HG03354 (cell line): Measurements from ENCODE around the gene ANKS6.

ENCODE experiments used
- ATAC-seq: cut with Tn5 transposase; IDR thresholded peaks from one replicate; pipeline ENCODE4 v1.9.1; 2021; ENCODE audit warnings: mild to moderate bottlenecking; ENCODE audit not compliant: unreplicated experiment, poor library complexity, severe bottlenecking

The ANKS6 gene

GRCh38 chr9:98819231-98819630 lies 22.9 kb upstream of the ANKS6 start:
- ATAC-seq, result no peak

GRCh38 chr9:98818764-98819163 lies 22.4 kb upstream of the ANKS6 start:
- no peak for ATAC-seq

- ATAC-seq, result no peak
Measured at GRCh38 chr9:98815391-98815951, 19.1 kb upstream of the ANKS6 start.

DNA sequence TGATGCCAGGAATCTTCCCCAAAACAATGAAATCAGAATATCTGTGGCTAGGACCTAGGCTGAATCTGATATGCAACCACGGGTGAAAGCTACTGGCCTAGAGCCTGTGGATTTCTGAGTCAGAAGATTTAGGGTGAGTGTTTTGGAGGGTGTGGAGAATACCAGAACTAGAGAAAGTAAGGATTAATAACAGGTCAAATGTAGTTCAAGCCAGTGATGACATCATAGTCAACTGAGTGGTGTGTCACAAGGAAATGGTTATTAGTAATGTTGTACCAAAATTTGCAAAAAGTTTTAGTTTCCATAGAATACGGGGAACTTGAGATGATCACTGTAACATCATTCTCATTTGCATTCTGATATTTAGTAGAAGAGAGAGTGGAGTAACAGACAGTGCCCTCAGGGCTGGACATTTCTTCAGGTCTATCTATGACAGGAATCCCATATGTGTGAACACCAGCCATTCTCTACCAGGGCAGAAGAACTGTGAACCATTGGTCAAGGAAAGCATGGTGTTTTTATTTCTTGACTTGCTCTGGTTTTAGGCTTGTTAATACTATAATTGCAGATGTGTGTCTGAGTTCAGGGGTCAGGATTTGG lies 14.8 kb upstream of the ANKS6 start:
- ATAC-seq, result no peak

DNA sequence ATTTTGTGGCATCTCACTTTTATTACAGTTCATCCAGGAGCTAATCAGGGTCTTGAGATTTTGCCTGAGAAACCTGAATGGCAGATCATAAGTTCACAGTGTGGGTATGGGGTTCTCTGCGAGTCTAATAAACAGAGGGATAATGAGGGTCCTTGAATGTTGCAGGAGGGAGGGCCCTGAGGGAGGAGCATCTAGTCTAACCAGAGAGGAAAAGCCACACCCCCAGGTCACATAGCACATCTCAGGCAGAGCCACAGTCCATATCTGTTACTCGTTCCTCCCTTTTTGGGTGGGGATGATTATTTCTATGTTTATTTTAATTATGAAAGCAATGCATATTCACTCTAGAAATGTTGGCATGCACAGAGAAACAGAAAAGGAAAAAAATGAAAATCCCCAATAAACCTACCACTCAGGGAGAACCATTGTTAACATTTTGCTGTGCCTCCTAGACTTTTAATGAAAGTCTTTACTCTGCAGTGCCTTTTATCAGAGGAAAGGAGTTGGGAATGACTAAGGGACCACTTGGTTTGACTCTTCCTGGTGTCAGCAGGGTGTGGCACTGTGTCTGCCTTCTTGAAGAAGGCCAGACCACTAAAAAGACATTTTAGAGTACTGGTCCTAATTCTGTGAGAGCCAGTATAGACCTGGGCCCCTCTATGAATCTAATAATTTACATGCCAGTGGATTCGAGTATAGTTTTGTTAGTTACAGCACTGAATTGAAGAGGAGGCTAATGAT lies 13.9 kb upstream of the ANKS6 start:
- ATAC-seq, result no peak

- ATAC-seq, result no peak
Measured at GRCh38 chr9:98809311-98810101, 13.2 kb upstream of the ANKS6 start.

DNA sequence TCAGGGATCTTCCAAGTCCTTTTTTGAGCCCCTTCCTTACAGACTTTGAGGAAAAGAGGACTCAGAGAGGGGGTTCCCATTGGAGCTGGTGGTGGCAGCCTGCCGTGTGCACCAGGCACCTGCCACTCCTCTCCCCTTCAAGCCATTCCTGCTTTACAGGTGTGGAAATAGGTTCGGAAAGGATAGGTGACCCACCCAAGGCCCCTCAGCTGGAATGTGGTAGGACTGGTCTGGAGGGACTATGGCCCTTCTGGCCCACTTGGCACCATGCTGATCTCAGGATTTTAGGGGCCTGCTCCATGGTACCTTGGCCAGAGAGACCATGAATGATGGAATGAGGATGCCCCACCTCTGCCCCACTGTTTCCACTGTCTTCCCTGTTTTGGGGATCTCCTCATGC lies 12.5 kb upstream of the ANKS6 start:
- ATAC-seq, result no peak

GRCh38 chr9:98808411-98808815 lies 12.1 kb upstream of the ANKS6 start:
- no peak for ATAC-seq

DNA sequence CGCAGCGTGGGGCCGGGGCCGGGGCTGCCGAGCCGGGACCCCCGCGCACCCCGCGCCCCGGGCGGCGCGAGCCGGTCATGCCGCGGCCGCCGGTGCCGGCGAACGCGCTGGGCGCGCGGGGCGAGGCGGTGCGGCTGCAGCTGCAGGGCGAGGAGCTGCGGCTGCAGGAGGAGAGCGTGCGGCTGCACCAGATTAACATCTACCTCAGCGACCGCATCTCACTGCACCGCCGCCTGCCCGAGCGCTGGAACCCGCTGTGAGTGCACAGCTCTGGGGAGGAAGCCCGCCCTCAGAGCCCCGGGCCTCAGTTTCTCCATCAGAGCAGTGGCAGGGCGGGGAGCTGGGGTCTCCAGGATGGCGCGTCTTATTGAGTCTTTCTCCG lies 11.4 kb upstream of the ANKS6 start:
- ATAC-seq, result peak; percentile 46

- ATAC-seq, result peak; percentile 47
Measured at GRCh38 chr9:98807070-98807813, 10.9 kb upstream of the ANKS6 start, which contains the start of gene GALNT12. TSS of gene GALNT12 (plus strand) at chr9:98807670. CDS start at chr9:98807699, 29 bp downstream.

DNA sequence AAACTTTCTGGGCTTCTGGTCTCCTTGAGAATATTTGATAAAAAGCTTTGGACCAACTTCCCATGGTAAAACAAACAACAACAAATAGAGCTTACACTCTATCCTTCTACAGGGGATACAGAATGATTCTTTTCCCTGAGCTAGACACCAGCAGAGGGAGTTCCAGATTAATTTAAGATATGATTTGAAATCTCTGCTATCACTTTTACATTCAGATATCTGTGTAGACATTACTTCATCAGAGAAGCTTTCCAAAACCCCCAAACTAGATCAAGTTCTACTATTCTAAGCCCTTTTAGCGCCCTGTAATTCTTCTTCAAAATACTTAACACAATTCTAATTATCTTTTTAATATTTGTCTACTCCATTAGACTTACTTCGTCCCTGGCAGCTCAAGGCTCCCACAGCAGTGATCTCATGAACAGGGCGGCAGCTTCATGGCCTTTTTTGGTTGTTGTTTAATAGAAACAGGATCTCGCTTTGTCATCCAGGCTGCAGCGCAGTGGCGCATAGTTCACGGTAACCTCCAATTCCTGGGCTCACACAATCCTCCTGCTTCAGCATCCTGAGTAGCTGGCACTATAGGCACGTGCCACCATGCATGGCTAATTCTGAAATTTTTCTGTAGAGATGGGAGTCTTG lies 10.2 kb upstream of the ANKS6 start:
- no peak for ATAC-seq

DNA sequence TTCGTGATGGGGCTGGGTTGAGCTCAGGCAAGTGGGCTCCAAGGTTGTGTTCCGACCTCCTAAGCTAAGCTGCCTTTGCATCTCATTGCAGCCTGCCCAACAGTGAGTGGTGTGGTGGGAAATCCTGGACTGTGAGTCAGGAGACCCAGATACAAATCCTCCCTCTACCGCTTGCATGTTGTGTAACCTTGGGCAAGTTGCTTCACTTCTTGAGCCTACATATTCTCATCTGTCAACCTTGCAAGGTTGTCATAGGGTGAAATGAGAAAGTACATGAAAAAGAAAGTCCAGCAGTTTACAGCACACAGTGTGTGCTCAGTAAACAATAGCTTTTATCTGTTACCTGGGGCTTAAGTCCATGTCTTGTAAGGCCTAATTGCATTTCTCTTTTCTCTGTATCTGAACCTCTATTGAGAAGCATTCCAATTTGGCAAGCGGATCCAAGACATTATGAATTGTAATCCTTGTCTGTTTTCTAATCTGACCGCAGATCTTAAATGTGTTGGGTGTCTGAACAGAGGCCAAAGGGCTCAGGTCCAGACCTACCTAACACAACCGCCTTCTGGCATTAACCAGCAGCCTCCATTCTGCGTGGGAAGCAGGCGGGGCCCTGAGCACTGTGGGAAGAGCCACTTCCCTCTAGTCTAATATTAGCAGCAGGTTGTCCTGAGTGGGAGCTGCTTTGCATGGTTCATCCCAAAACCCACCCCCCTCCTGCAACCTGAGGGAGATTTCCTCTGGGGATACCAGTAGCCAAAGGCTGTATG lies 9.3 kb upstream of the ANKS6 start:
- no peak for ATAC-seq

DNA sequence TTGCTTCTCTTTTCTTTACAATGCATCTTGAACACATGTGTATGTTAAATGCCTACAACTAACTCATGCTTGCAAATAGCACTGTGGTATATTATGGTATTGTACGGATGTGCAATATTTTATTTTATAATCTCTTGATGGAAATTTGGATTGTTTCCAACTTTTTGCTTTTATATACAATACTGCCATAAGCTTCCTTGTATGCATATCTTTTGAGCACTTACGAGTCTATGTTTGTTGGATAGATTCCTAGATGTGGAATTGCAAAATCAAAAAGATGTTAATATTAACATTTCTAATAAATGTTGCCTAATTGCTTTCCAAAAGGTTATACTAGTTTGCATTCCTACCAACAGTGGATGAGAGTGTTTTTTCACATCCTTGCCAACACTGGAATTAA lies 7.7 kb upstream of the ANKS6 start:
- no peak for ATAC-seq

GRCh38 chr9:98801969-98802371 lies 5.6 kb upstream of the ANKS6 start:
- no peak for ATAC-seq

GRCh38 chr9:98801561-98801960 lies 5.2 kb upstream of the ANKS6 start:
- no peak for ATAC-seq

GRCh38 chr9:98798254-98798653 lies 1.9 kb upstream of the ANKS6 start:
- no peak for ATAC-seq

- no peak for ATAC-seq
Measured at GRCh38 chr9:98797491-98797890, 1.1 kb upstream of the ANKS6 start.

GRCh38 chr9:98795970-98796363 lies 388 bp downstream of the ANKS6 start:
- ATAC-seq, result peak; percentile 43
